ENCODE data around the gene BTN1A1.

GRCh38 chr6:26486358-26486757, 13.7 kb upstream of the BTN1A1 start:
- TF ChIP-seq POLR2A (IDR thresholded peaks at IDR 0.05; ENCODE audit: low read depth, low read length) (no peak), POLR2AphosphoS5 (IDR thresholded peaks at IDR 0.05; ENCODE audit: low read depth, low read length) (no peak)
